ENCODE results near the gene LRP3.

GRCh38 chr19:33152176-33152575, 42.0 kb upstream of the LRP3 start:
- TF ChIP-seq, protein P1, sequence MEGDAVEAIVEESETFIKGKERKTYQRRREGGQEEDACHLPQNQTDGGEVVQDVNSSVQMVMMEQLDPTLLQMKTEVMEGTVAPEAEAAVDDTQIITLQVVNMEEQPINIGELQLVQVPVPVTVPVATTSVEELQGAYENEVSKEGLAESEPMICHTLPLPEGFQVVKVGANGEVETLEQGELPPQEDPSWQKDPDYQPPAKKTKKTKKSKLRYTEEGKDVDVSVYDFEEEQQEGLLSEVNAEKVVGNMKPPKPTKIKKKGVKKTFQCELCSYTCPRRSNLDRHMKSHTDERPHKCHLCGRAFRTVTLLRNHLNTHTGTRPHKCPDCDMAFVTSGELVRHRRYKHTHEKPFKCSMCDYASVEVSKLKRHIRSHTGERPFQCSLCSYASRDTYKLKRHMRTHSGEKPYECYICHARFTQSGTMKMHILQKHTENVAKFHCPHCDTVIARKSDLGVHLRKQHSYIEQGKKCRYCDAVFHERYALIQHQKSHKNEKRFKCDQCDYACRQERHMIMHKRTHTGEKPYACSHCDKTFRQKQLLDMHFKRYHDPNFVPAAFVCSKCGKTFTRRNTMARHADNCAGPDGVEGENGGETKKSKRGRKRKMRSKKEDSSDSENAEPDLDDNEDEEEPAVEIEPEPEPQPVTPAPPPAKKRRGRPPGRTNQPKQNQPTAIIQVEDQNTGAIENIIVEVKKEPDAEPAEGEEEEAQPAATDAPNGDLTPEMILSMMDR (IDR thresholded peaks at IDR 0.05 in 4 of 5, conservative IDR thresholded peaks at IDR 0.05 in 1 of 5) = no peak
- TF ChIP-seq POLR2A (IDR thresholded peaks at IDR 0.05) = no peak
